HG02885 (cell line): Measurements from ENCODE around the gene CELA1.
"Not testable (repeated sequence)": the region's sequence is repeated elsewhere in the genome, so short reads cannot be mapped to it uniquely, and the experiment has no call there.

Source experiments
- ATAC-seq: cut with Tn5 transposase; IDR thresholded peaks from one replicate; pipeline ENCODE4 v1.9.1; 2021; ENCODE audit warnings: mild to moderate bottlenecking; ENCODE audit not compliant: unreplicated experiment, poor library complexity

CELA1 gene

DNA sequence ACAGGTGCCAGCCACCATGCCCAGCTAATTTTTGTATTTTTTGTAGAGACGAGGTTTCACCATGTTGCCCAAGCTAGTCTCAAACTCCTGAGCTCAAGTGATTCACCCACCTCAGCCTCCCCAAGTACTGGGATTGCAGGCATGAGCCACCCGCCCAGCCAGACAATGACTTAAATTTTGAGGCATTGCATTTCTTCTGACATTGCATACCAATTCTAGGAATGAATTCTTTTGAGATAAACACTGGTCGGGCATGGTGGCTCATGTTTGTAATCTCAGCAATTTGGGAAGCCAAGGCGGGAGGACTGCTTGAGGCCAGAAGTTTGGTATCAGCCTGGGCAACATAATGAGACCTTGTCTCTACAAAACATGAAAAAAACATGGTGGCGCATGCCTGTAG lies 2.5 kb upstream of the CELA1 start:
- no peak for ATAC-seq

GRCh38 chr12:51348116-51348515 lies 1.6 kb upstream of the CELA1 start:
- ATAC-seq = no peak

- no peak for ATAC-seq
Measured at GRCh38 chr12:51345681-51346080, 798 bp downstream of the CELA1 start.

DNA sequence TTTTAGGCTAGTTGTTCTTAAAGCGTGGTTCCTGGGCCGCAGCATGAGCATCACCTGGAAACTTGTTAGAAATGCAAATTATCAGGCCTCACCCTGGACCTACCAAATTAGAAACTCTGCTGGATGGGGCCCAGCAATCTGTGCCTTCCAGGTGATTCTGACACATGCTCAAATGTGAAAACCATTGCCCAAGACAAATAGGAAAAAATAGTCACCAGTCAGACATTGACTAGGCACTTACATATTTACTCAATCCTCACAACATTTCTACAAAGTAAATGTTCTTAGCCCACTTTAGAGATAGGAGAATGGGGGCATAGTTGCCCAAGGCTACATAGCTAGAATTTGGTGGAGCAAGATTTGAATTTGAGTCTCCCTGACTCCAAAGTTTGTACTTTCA lies 3.3 kb downstream of the CELA1 start:
- no peak for ATAC-seq

GRCh38 chr12:51342416-51342815 lies 4.1 kb downstream of the CELA1 start:
- no peak for ATAC-seq

- peak; percentile 50 for ATAC-seq
Measured at GRCh38 chr12:51341251-51342007, 5.0 kb downstream of the CELA1 start.

DNA sequence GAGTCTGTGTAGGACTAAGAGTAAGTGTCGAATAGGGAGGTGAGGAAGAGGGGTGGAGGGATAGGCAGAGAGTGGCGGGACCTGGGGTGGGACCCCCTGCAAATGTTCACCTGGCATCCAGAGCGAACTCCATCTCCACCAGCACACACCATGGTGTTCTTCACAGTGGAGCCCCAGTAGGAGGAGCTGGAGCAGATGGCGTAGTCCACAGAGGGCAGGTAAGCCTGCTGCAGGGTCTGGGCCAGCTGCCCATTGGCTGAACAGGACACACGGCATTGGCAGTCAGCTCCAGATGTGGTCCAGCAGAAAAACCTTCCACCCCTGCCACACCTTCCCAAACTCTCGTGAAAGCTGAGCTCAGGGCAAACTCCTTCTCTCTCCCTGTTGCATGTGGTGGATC lies 6.7 kb downstream of the CELA1 start:
- ATAC-seq = no peak

GRCh38 chr12:51337336-51337735 lies 9.1 kb downstream of the CELA1 start:
- ATAC-seq = not testable (repeated sequence)

GRCh38 chr12:51335931-51336330 lies 10.5 kb downstream of the CELA1 start:
- no peak for ATAC-seq

DNA sequence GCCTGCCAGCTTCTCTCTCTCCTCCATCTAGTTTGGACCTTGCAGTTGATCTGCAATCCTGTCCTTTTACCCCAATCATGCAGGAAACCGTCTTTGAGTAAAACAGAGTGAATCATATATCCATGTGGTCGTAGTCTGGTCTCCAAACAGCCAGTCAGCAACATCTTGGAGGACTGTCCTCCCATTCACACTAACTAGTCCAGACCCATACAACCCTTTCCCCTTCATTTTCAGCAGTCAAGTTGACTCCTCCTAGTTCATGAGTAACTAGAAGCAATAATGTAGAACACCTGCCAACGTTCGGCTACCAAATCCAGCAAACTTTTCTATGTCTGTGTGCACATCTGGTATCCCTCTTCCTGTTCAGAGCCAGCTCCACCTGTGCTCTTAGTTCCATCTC lies 11.7 kb downstream of the CELA1 start:
- ATAC-seq = no peak

- ATAC-seq = no peak
Measured at GRCh38 chr12:51333536-51333935, 12.9 kb downstream of the CELA1 start.

DNA sequence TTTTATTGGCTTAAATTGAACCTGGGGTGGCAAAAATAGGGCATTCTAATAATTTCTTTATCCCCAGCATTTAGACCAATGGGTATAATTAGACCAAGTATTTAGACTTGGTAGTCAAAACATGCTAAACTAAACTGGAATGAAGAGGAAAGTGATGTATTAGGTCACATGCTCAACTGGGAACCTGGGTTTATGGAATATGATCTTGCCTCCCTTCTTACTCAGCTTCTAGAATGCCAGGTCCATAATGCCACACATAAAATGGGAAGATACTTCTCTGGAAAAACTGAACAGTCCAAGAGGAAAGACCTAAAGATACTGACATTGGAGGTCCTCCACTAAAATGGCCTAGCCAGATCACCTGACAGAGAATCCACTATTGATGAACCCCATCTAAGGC lies 16.3 kb downstream of the CELA1 start:
- no peak for ATAC-seq

GRCh38 chr12:51329742-51330141 lies 16.7 kb downstream of the CELA1 start:
- ATAC-seq = no peak

- no peak for ATAC-seq
Measured at GRCh38 chr12:51328587-51328986, 17.9 kb downstream of the CELA1 start.

GRCh38 chr12:51326698-51327439 lies 19.6 kb downstream of the CELA1 start:
- no peak for ATAC-seq

- ATAC-seq = no peak
Measured at GRCh38 chr12:51324953-51325352, 21.5 kb downstream of the CELA1 start.

DNA sequence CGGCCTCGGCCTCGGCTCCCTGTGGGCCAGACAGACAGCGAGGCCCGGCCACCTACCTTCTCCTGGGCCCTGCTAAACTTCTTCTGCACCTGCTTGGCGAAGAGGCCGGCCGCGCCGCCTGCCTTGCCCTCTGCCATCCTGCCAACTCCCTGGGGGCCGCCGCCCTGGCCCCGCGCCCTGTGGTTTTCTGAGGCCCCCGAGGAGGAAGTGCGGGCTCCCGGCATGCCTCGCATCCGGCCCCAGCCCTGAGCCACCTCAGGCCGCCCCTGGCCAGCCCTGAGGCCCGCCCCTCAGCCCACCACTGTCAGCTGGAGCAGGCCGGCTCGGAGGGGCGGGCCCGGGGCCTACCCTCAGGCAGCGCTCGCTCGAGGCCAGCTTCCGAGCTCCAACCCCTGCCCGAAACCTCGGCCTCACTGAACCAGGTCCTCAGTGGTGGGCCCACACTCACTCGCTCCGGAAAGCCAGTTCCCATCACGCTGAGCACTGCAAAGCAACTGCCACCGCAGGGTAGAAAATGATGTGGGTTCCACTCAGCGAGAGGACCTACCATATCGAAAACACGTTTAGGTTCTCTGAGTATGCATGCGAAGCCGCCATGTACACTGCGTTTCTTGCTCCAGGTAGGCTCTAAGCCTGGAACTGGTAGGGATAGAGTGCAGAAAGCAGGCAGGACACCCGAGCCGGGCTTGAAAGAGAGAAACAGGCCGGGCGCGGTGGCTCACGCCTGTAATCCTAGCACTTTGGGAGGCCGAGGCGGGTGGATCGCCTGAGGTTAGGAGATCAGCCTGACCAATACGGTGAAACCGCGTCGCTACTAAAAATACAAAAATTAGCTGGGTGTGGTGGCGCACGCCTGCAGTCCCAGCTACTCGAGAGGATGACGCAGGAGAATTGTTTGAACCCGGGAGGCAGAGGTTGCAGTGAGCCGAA lies 22.2 kb downstream of the CELA1 start, which contains the start of gene BIN2:
Gene BIN2 (minus strand): TSS at position 209 of the 930 bp plus-strand sequence. CDS start 72 bp downstream, at position 137.
- ATAC-seq = peak; percentile 77

DNA sequence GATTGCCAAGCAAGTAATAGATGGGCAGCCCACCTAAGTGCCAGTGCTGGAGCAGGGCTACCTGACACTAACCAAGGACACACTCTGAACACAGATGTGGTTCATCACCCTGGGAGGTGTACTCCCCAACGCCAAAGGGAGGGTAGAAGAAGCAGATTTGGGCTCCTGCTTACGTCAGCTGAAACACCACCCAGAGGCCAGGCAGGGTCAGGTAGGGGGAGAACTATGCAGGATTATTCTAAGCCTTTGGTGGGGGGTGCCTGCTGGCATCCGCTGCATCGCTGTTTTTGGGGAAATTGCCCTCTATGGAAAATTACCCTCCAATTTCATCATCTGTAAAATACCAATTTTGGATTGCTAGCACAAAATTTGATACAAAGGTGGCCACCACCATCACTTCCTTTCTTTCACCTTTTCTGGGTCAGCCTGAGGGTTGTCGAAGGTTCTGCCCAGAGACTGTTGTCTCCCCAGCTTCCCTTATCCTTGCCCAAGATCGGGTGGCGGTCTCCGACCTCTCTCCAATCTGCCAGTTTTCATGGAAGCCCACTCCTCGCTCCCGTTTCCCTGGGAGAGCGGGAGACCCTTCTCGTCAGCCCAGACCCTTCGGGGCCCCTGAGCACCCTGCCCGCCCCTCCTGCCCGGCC lies 23.0 kb downstream of the CELA1 start:
- ATAC-seq = peak; percentile 15

DNA sequence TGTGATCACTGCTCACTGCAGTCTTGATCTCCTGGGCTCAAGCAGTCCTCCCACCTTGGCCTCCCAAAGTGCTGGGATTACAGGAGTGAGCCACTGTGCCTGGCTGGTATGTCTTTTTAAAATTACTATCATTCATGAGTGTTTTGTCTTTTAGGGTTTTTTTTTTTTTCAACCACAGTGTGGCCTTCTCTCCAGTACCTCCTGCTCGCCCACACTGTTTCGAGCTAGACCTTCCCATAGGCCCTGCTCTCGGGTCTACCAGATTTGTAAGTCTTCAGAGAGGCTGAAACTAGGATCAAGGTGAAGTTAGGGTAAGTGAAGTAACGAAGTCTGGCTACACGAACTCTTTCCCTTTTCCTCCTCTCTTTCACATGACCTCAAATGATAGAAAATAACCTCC lies 24.0 kb downstream of the CELA1 start:
- no peak for ATAC-seq

- no peak for ATAC-seq
Measured at GRCh38 chr12:51321882-51322281, 24.6 kb downstream of the CELA1 start.
